ENCODE results near the gene C11orf58.

The C11orf58 gene

DNA sequence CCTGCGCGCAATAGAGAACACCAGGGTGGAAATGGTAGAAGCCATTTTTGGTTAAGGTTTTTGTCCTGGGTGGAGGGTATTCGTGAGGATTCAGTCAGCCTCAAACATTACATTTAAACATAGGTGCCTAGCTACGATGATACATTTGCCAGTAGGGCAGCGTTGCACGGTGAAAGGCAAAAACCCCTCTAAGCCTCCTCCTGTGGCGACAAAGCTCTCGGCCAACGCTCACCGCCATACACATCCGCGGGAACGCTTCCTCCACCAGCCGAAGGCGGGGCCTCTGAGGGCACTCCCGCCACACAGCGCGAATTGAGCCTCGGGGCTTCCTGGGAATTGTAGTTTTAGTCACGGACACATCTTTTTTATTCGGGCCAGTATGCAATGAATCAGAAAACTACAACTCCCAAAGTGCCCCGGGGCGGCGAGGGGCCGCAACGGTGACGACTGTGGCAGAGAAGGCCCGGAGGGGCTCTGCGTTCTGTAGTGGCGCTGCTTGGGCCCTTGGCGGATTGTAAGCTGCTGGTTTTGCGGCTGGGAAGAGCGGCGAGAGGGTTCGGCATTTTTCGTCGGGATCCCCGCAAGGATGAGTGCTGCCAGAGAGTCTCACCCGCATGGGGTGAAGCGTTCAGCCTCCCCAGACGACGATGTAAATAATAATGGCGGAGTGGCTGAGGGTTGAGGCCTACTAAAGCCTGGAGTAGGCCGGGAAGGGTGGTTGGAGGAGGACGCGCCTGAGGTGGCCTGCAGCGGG, at the start of gene C11orf58:
TSS of gene C11orf58 (plus strand) at position 455 of the 754 bp plus-strand sequence. CDS start at position 587, 132 bp downstream.
- peak within 1 kb of the TSS; percentile 76 to 87 (median 84) for H3K4me3 Mint-ChIP-seq
- no peaks in the 10 kb centered on the region for H3K9me3 Mint-ChIP-seq
- H3K4me1 Mint-ChIP-seq, result peaks cover 15% of the 10 kb centered on the region
- no peaks in the 10 kb centered on the region for H3K27me3 Mint-ChIP-seq (ENCODE audit: low read depth)
- H3K36me3 Mint-ChIP-seq (ENCODE audit: low read depth), result peaks cover 21% of the 10 kb centered on the region
- TF ChIP-seq CTCF (IDR thresholded peaks at IDR 0.05; ENCODE audit: unreplicated experiment in 3 of 3), result no peak
- no peak within 1 kb of the TSS for H3K27ac Mint-ChIP-seq

DNA sequence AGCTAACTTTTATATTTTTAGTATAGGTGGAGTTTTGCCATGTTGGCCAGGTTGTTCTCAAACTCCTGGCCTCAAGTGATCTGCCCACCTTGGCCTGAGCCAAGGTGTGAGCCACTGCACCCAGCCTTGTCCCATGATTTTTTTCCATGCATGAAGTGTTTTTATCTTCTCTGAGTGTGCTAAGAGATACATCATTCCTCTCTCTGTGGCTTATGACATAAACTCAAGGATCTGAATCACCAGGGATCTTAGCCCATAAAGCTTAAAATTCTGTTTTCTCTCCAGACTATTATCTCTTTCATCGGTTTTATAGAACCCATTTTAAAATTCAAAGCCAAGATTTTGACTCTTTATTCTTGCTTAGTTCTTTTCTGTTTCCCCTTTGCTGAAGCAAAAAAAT, 48.4 kb upstream of the C11orf58 start:
- H3K36me3 Mint-ChIP-seq (ENCODE audit: low read depth), result no peaks in the 10 kb centered on the region
- no peaks in the 10 kb centered on the region for H3K27me3 Mint-ChIP-seq (ENCODE audit: low read depth)
- H3K9me3 Mint-ChIP-seq, result peaks cover 1% of the 10 kb centered on the region
- no peak overlapping the region for H3K4me3 Mint-ChIP-seq
- no peak overlapping the region for H3K27ac Mint-ChIP-seq
- TF ChIP-seq CTCF (IDR thresholded peaks at IDR 0.05; ENCODE audit: unreplicated experiment in 3 of 3), result no peak
- no peaks in the 10 kb centered on the region for H3K4me1 Mint-ChIP-seq

DNA sequence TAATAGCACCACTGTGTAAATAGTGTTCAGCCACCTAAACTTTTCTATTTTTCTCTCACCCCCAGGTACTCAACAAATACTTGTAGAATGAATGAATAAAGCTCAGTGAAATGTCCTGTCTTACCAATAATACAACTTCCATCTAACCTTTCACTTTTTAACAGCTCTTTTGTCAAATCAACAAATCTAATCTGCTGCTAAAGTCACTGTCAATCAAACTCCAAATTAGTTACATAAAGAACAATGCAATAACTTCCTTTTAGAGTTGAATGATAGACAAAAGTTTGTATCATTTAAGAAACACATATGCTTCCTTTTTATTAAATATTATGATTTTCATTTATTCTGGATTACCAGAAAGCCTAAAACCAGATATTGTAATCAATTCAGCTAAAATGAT, 34.7 kb upstream of the C11orf58 start:
- TF ChIP-seq CTCF (IDR thresholded peaks at IDR 0.05; ENCODE audit: unreplicated experiment in 3 of 3), result no peak
- H3K27ac Mint-ChIP-seq, result no peak overlapping the region
- no peaks in the 10 kb centered on the region for H3K9me3 Mint-ChIP-seq
- no peaks in the 10 kb centered on the region for H3K36me3 Mint-ChIP-seq (ENCODE audit: low read depth)
- no peak overlapping the region for H3K4me3 Mint-ChIP-seq
- no peaks in the 10 kb centered on the region for H3K4me1 Mint-ChIP-seq
- peaks cover 3% of the 10 kb centered on the region for H3K27me3 Mint-ChIP-seq (ENCODE audit: low read depth)

DNA sequence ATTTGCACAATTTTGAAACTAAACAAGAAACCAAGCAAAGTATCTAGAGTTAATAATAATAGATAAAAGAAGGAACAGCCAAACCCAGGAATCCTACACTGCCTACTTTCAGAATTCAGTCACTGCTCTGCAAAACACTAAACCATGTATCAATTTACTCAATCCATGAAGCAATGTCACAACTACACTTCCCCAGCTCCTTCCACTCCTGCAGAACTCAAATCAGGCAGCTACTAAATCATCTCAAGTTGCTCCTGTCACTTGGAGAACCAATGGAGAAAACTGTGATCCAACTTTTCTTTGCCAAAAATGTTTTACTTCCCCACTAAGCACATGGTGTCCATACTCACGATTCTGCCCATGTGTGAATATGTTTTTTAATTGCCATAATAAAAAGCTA, 24.9 kb upstream of the C11orf58 start:
- no peak for TF ChIP-seq CTCF (IDR thresholded peaks at IDR 0.05; ENCODE audit: unreplicated experiment in 3 of 3)
- Mint-ChIP-seq H3K27me3 (ENCODE audit: low read depth) (no peaks in the 10 kb centered on the region), H3K27ac (no peak overlapping the region), H3K4me3 (no peak overlapping the region), H3K4me1 (no peaks in the 10 kb centered on the region), H3K9me3 (no peaks in the 10 kb centered on the region), H3K36me3 (ENCODE audit: low read depth) (no peaks in the 10 kb centered on the region)

GRCh38 chr11:16722581-16723344, 15.7 kb upstream of the C11orf58 start:
- Mint-ChIP-seq H3K27ac (no peak overlapping the region), H3K4me3 (no peak overlapping the region), H3K27me3 (ENCODE audit: low read depth) (peaks cover 4% of the 10 kb centered on the region), H3K4me1 (no peaks in the 10 kb centered on the region), H3K36me3 (ENCODE audit: low read depth) (no peaks in the 10 kb centered on the region), H3K9me3 (no peaks in the 10 kb centered on the region)
- no peak for TF ChIP-seq CTCF (IDR thresholded peaks at IDR 0.05; ENCODE audit: unreplicated experiment in 3 of 3)
